HG03571 (cell line): ENCODE results near the gene FAM174C.

Experiments used
- ATAC-seq: cut with Tn5 transposase; IDR thresholded peaks from one replicate; pipeline ENCODE4 v1.9.1; 2021; ENCODE audit not compliant: unreplicated experiment

Gene FAM174C

DNA sequence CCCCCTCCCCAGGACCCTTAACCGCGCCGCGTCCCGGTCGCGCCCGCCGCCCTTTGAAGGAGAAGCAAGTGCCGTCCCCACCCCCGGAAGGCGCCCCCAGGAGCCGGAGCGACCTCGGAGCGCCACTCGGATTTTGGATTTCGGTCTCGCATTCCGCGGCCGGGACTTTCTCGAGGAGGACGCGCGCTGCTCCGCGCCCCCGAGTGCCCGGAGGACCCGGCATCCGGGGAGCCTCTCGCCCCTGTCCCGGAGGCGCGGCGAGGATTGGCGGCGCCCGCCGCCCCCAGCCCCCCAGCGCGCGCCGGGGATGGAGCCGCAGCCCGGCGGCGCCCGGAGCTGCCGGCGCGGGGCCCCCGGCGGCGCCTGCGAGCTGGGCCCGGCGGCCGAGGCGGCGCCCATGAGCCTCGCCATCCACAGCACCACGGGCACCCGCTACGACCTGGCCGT is 25.3 kb upstream of the FAM174C start:
- ATAC-seq: no peak

DNA sequence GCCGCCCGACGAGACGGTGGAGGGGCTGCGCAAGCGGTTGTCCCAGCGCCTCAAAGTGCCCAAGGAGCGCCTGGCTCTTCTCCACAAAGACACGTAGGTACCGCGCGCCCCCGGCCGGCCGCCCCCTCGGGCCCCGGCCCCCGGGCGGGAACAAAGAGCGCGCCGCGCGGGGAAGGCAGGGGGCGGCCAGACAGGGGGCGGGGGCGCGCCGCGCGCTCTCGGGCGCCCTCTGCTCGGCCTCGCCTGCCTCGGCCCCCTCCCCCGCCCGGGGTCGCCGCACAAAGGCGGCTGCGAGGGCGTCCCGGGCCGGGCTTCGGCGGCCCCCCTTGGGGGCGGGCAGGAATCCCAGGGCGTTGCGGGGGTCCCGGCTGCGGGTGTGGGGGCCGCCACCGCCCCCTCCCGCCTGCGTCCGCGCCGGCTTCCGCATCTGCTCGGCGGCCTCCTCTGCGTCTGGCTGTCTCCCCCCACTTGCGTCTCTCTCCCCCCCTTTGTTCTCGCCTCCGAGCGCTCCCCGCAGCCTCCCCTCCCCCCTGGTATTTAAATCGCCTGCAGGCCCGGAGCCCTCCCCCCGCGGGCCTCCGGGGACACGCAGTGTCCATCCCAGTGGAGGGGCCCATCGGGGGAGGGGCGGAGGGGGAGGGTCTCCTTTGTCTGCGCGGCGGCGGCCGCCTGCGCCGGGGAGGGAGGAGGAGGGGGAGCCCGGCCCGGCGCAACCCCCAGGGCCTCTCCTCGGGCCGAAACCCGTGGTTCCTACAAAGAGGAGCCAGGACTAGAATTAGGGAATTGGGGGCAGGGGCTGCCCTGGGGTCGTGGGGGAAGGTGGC is 24.7 kb upstream of the FAM174C start:
- ATAC-seq: no peak

DNA sequence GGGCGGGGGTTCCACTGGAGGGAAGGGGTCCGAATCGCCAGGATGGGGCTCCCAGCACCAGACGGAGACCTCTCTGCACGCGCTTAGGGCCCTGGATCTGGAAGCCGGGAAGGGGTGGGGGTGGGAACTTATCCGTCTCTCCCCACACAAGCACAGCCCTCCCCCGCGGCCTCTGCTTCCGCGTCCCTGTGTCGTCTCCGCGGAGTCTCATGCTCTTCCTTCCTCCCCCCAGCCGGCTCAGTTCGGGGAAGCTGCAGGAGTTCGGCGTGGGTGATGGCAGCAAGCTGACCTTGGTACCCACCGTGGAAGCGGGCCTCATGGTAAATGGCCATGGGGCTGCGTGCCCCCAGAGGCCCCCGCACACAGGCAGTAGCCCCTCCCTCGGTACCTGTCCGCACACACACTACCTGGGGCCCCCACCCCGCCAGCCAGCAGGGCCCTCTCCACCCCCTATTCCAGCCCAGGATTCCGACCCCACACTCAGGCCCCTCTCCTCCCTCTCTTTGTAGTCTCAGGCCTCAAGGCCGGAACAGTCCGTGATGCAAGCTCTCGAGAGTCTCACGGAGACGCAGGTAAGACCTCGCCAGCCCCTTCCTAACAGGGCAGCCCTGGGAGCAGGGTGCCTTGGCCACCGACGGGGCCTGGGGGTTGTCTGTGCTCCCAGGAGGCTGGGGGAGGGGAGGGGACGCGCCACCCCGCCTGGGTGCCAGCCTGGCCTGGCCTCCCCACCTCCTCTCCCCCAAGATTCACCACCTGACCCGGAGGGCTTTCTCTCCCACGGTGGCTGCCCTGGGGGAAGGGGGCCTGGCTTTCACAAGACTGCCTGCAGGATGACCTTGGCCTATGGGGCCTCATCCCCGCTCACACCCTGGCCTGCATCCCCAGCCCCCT is 23.8 kb upstream of the FAM174C start:
- no peak for ATAC-seq

DNA sequence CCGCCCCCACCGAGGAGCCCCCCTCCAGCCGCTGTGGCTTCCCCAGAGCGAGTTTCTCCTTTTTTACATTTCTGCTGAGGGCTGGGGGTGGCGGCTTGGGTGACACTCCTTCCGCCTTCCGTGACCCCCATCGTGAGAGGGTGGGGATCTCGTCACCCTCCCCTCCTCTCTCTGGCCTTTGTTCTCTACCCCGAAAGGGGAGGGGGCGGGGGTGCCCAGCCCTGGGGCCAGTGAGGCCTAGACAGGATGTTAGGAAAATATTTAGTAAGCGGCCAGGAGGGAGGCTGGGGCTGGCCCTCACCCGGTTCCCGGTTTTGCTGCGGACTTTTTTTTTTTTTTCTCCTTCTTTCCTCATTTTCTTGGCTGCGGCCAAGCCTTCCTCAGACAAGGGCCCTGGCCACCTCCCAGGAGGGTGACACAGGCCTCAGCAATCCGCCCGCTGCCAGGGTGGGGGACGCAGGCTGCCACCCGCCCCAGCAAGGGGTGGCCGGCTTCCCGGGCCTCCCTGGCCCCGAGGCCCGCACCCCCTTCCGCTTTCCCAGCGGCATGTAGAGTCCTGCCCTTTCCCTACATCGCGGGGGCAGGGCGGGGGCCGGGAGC is 23.0 kb upstream of the FAM174C start:
- ATAC-seq: no peak

DNA sequence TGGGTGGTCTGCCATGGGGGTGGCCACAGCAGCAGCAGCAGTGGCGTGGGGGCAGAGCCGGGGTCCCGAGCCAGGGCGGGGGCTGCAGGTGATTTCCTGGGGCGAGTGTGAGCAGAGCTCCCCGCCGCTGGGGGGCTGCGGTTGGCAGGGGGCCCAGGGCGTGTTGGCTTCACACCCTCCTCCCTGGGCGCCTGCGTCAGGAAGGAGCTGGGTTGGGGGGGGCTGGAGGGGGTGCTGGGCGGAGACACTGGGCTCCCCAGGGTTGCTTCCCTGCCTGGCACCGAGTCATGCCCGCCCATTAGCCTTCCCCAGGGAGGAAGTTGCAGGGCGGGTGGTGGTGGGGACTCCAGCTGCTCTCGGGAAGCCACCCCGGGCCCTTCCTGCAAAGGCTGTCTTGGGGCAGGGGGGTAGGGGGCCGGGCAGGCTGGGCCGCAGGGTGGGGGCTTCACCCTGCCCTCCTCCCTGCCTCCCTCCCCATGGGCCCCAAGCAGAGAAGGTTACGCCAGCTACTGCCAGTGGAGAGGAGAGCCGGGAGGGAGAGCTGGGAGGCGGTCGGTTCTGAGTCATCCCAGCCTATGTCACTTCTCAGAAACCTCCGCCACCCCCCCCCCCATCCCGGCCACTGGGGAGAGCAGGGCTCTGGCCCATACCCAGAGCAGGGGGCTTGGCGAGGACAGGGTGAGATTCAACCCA is 22.4 kb upstream of the FAM174C start:
- no peak for ATAC-seq

DNA sequence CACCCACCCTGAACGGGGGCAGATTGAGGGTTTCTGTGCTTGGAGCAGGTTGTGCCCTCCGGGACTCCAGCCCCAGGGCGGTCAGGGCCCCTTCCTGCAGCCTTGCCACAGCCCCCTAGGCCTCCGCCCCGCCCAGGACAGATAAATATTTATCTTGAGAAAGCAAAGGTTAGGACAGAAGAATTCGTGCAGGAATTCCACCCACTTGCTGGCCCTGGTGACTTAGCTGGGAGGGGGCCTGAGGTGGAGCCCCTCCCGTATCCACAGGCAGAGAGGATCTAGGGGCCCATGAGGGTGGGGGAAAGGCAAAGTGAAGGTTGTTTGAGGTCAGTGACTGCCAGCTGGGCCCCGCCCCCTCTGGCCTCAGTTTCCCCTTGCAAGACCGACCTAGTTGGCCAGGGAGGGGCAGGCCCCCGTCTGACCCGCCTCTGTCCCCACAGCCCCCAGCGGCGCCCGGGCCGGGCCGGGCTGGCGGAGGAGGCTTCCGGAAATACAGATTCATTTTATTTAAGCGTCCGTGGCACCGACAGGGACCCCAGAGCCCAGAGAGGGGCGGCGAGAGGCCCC is 21.7 kb upstream of the FAM174C start:
- ATAC-seq: no peak

DNA sequence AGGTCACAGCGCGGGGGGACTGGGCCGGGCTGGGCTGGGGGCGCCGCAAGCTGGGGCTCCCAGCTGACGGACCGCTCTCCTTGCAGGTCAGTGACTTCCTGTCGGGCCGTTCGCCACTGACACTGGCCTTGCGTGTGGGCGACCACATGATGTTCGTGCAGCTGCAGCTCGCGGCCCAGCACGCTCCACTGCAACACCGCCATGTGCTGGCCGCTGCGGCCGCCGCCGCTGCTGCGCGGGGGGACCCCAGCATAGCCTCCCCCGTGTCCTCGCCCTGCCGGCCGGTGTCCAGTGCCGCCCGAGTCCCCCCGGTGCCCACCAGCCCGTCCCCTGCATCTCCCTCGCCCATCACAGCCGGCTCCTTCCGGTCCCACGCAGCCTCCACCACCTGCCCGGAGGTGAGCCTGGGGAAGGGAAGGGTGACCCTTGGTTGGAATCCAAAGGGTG is 21.2 kb upstream of the FAM174C start:
- no peak for ATAC-seq

DNA sequence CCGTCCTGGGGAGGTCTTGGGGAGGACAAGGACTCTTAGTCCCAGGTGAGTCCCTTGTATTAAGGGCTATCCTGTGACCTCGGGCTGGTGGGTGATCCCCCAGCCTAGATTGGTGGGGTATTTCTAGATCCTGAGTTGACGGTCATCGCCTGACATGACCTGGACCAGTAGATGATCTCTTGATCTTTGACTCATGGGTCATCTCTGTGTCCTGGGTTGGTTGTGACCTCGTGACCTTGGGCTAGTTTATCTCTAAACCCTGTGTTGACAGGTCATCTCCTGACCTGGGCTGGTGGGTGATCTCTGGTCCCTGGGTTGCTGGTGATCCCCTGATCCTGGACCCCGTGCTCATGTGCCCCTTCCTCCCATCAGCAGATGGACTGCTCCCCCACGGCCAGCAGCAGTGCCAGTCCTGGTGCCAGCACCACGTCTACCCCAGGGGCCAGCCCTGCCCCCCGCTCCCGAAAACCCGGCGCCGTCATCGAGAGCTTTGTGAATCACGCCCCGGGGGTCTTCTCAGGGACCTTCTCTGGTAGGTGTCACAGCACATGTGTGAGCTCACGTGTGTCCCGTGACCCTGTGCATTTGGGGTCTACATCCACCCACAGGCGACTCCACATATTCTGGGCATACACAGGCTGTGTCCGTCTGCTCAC is 20.7 kb upstream of the FAM174C start:
- ATAC-seq: no peak

DNA sequence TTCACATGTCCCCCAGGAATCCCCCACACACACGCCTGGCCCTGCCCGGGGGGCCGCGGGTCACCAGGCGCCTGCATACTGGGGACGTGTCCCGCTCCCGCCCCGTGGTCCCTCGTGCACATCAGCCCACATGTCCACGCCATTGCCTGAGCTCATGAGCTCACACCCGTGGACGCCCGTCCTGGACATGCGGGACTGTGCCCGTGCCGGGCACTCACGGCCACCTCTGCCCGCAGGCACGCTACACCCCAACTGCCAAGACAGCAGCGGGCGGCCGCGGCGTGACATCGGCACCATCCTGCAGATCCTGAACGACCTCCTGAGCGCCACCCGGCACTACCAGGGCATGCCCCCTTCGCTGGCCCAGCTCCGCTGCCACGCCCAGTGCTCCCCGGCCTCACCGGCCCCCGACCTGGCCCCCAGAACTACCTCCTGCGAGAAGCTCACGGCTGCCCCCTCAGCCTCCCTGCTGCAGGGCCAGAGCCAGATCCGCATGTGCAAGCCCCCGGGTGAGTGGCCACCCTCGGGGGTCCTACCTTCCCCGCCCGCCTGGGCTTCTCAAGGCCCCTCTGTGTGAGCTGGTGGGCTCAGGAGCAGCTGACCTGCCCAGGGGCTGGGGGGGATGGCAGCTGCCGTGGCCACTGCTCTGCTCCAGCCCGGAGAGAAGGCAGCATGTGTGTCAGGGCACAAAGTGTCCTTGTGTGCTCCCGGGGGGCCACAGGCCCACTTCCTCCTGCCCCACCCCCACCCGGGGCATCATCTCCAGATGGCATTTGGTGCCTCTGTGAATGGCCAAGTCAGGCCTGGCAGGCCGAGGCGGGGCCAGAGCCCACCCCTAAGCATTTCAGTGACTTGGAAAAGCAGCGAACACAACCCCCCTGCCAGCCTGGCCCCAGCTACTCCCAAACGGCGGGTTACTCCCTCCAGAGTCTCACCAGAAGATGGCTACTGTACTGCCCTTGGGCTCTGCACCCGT is 19.9 kb upstream of the FAM174C start:
- no peak for ATAC-seq

DNA sequence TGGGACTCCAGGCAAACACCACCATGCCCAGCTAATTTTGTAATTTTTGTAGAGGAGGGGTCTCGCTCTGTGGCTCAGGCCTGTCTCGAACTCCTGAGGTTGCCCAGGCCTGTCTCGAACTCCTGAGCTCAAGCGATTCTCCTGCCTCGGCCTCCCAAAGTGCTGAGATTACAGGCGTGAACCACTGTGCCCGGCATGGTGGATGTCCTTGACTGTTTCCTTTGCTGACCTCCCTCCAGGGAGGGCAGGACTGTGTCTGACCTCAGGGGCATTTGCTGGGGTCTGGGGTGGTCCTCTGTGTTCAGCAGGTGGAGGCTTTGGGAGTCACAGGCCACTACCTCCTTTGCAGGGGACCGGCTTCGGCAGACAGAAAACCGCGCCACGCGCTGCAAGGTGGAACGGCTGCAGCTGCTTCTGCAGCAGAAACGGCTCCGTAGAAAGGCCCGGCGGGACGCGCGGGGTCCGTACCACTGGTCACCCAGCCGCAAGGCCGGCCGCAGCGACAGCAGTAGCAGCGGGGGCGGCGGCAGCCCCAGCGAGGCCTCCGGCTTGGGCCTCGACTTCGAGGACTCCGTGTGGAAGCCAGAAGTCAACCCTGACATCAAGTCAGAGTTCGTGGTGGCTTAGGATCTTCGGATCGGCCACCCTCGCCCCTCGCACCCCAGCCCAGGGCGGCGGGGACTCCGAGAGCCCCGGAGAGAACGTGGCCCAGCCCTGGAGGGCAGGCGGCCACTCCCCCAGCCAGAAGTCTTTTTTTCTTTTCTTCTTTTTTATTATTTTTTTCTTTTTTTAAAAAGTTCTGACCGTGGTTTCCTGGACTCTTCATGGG is 18.5 kb upstream of the FAM174C start:
- no peak for ATAC-seq

DNA sequence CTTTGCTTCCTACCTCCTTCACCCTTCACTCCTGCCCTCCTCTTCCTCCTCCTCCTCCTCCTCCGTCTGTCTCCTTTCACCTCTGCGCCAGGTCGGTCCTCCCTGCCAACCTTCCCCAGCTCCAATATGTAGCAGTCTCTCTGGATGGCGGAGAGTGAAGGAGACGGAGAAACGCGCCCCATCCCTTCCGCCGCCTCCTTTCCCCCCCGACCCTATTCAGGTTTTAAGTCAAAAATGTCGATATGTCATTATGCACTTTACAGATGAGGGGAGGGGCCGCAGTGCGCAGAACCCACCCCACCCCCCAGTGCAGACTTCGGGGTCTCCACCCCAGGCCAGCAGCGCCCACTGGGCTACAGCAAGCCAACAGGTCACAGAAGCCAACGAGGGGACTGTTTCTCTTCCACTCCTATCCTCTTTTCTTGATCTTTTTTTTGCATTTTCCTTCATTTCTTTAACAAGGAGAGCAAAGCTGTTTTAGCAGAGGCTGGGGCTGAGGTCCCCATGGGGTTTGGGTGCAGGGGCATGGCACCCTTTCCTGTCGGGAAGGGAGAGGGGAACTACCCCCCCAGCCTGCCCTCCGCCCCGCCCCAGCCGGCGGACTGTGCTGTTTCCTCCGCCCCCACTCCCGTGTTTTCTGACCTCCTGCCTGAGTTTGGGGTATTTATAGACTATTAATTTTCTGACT is 17.7 kb upstream of the FAM174C start:
- ATAC-seq: no peak

DNA sequence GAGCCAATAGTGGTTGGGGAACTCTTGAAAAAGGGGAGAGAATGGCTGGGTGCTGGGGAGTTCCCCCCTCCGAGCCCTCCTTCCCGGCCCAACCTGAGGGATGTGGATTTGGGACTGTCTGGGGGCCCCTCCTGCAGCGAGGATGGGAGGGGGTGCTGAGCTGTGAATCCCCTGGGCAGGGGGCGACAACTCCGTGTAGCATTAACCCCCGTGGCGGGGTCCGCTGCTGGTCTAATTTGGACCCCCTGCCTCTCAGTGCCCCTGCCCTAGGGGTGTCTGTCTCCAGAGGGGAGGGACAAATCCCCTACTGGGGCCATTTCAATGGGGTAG is 17.2 kb upstream of the FAM174C start:
- ATAC-seq: no peak

DNA sequence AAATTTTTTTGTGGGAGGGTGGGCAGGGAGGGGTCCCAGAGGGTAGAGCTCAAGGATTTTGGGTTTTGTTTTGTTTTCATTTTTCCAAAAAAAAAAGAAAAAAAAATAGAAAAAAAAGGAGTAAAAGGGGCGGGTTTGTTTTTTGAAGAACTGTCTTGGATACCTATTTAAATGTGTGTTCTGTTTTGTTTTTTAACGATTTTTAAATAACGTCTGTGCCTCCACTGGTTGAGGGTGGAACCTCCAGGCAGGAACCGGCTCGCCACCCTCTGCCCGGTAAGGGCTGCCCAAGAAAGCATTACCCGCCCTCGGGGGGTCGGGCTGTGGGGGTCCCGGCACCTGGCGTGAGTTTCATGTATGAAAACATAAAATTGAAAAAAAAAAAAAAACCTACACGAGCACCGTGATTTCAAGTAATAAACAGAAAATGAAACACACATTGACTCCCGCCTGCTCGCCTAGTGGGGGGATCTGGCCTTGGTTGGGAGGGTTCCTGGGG is 16.6 kb upstream of the FAM174C start:
- no peak for ATAC-seq

DNA sequence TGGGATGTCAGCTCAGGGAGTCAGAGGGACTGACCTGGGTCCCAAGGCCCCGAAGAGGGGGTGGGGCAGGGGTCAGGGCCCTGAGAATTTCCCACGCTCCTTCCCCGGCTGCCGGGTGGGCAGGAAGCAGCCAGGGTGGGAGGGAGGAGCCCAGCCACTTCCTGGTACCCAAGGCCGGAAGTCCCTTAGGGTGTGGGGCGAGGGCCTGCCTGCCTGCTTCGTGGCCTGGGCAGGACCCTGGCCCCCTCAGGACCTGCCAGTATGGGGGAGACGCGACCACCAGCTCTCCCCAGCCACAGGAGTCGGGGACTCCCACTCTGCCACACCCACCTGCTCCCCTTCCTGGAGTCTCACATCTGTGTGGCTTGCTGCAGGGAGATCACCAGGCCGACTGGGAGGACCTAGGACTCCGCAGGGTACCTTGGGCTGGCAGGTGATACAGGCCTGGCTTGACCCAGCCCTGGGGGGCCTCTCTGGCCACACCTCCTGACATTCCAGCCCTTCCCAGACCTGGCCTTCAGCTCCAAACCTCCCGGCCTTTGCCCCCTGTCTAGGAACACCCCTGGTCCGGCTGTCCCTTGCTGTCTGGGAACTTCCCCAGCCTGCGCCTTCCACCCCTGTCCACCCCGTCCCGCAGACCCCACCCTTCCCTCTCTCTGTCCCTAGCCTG is 16.0 kb upstream of the FAM174C start:
- ATAC-seq: peak; percentile 25

DNA sequence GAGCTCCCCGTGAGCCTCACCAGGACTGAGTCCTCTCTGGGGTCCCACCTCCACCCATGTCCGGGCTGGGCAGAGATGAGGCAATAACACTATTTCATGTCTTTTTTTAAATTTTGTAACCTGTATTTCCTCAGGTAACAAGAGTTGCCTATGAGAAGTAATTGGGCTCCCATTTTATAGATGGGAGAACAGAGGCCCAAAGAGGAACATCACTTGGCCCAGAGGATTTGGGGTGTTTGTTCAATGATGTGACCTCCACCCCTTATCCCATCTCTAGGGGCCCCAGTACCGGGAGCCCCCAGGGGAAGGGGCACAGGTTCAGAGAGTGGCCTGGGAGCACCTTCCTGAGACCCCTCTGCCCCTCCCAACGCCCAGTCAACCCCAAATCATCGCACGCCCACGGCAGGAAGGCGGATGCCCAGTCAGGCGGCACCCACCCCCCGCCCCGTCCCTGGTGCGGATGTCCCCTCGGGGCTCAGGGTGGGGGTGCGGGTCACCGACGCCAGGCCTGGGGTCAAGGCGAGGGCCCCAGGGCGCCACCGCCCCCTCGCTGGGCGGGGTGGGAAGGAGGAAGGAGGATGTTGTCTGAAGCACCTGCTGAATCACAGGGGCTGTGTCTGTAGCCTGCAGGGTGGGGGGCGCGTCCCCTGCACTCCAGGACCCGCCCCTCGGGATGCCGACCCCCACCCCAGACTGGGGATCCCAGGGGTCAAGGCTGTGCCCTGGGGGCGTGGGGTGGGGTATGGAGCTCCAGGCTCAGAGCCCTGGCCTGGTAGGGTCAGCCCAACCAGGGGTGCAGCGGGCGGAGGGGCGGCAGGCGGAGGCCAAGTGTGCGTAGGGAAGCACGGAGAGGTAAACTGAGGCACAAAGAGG is 15.2 kb upstream of the FAM174C start:
- ATAC-seq: no peak
